Measurements from ENCODE around the gene ZNF169. TPM values are rescaled to one million over a fixed set of nuclear protein-coding genes. Genes with fewer than 3 reads are reported as not detected.
"Not testable (repeated sequence)": the region's sequence is repeated elsewhere in the genome, so short reads cannot be mapped to it uniquely, and the experiment has no call there.

ZNF169 gene
- total and polyA plus RNA-seq, 2 donors (not counting 3 experiments of a cell fraction or from before 2014, with no cell fraction given): 5.4 to 7.7 TPM

- peaks cover 4 to 12% of the 10 kb centered on the region in 2 experiments for H3K27me3 ChIP-seq (ENCODE audit: control insufficient read depth in 2 of 2, insufficient read depth in 2 of 2, low read length in 2 of 2)
- no peaks in the 10 kb centered on the region for H3K9me1 ChIP-seq (replicated peaks; ENCODE audit: control insufficient read depth, extremely low read depth, insufficient read depth, low read length)
- no peaks in the 10 kb centered on the region for H3K36me3 ChIP-seq (ENCODE audit: control insufficient read depth in 2 of 2, extremely low read depth in 1 of 2, insufficient read depth in 2 of 2, low read length in 2 of 2)
- dilution Hi-C loops (cut with MboI; ENCODE audit: extremely low pct_ligation_motif_present, low sequenced_read_pairs) (no loop called here), intact Hi-C loops (cut with micrococcal nuclease) (no loop called here)
- no peak overlapping the region for H2AFZ ChIP-seq (ENCODE audit: low read depth, low read length)
- POLR2A ChIA-PET: no interaction called here
- H3K79me2 ChIP-seq (ENCODE audit: control insufficient read depth, insufficient read depth, low read length): peaks cover 10% of the 10 kb centered on the region
- no peak overlapping the region for H3K4me2 ChIP-seq (ENCODE audit: insufficient read depth, low read length)
- no peak overlapping the region for H3K27ac ChIP-seq (ENCODE audit: insufficient read depth, low read depth, low read length)
- H3K4me3 ChIP-seq (replicated peaks in 1 of 3; ENCODE audit: insufficient read depth in 1 of 3, low read depth in 1 of 3, low read length in 3 of 3): no peak overlapping the region
- H3K9me3 ChIP-seq (replicated peaks; ENCODE audit: control insufficient read depth, insufficient read depth, low read length): no peaks in the 10 kb centered on the region
- BruUV-seq (replicated peaks): no TSS peak
- no peak overlapping the region for H3K9ac ChIP-seq (replicated peaks; ENCODE audit: extremely low read depth, insufficient read depth, low read length)
- FAIRE-seq: no peak
- CTCF ChIA-PET: interaction anchor here (1.1 kb wide), 1 partner anchor 21 kb away, joined by 3 read pairs; no protein-coding TSS in a partner anchor
- no peaks in the 10 kb centered on the region for H3K4me1 ChIP-seq (ENCODE audit: control insufficient read depth, extremely low read depth, insufficient read depth, low read length)
- no peak for DNase-seq (ENCODE audit: low read depth, low spot score)
- H4K20me1 ChIP-seq (replicated peaks; ENCODE audit: control insufficient read depth, extremely low read depth, insufficient read depth, low read length): no peaks in the 10 kb centered on the region
- no peak for TF ChIP-seq EZH2 (IDR thresholded peaks at IDR 0.05; ENCODE audit: borderline replicate concordance, low read depth, low read length, severe bottlenecking)
- TF ChIP-seq MYC (IDR thresholded peaks at IDR 0.05; ENCODE audit: low read depth, low read length): no peak
- TF ChIP-seq MAX (IDR thresholded peaks at IDR 0.05; ENCODE audit: insufficient read depth, insufficient read length): no peak
These were observed 3.1 kb upstream of the ZNF169 start for GRCh38 chr9:94256007-94256406.

GRCh38 chr9:94265626-94266402, 6.7 kb downstream of the ZNF169 start:
- POLR2A ChIA-PET; H4K20me1 ChIP-seq (replicated peaks; ENCODE audit: control insufficient read depth, extremely low read depth, insufficient read depth, low read length); H3K9ac ChIP-seq (replicated peaks; ENCODE audit: extremely low read depth, insufficient read depth, low read length); DNase-seq (ENCODE audit: low read depth, low spot score); H3K9me1 ChIP-seq (replicated peaks; ENCODE audit: control insufficient read depth, extremely low read depth, insufficient read depth, low read length); CTCF ChIA-PET; H3K36me3 ChIP-seq (ENCODE audit: control insufficient read depth in 2 of 2, extremely low read depth in 1 of 2, insufficient read depth in 2 of 2, low read length in 2 of 2); H3K4me1 ChIP-seq (ENCODE audit: control insufficient read depth, extremely low read depth, insufficient read depth, low read length); BruUV-seq (replicated peaks); H3K9me3 ChIP-seq (replicated peaks; ENCODE audit: control insufficient read depth, insufficient read depth, low read length); intact Hi-C loops (cut with micrococcal nuclease); dilution Hi-C loops (cut with MboI; ENCODE audit: extremely low pct_ligation_motif_present, low sequenced_read_pairs); FAIRE-seq; H3K27ac ChIP-seq (ENCODE audit: insufficient read depth, low read depth, low read length); H3K4me3 ChIP-seq (replicated peaks in 1 of 3; ENCODE audit: insufficient read depth in 1 of 3, low read depth in 1 of 3, low read length in 3 of 3); H3K4me2 ChIP-seq (ENCODE audit: insufficient read depth, low read length); H2AFZ ChIP-seq (ENCODE audit: low read depth, low read length); H3K27me3 ChIP-seq (ENCODE audit: control insufficient read depth in 2 of 2, insufficient read depth in 2 of 2, low read length in 2 of 2): not testable (repeated sequence)
- peaks cover 21% of the 10 kb centered on the region for H3K79me2 ChIP-seq (ENCODE audit: control insufficient read depth, insufficient read depth, low read length)

Measured in endothelial cell of umbilical vein (primary cell).